Glomerular visceral epithelial cell (primary cell): ENCODE data around the gene ZDHHC13.

Source experiments
- DNase-seq: peaks from one replicate; pipeline ENCODE4 v3.0.0-alpha.2; 2016; ENCODE audit errors: extremely low spot score

ZDHHC13 gene

GRCh38 chr11:19201737-19202605 is 85.0 kb downstream of the ZDHHC13 start, which contains the start of gene CSRP3:
CSRP3 (minus strand) TSS chr11:19201983; CDS start chr11:19192448, 9,535 bp downstream.
- DNase-seq, result no peak

GRCh38 chr11:19204836-19205235 is 87.9 kb downstream of the ZDHHC13 start:
- DNase-seq, result no peak

GRCh38 chr11:19208181-19208580 is 91.2 kb downstream of the ZDHHC13 start:
- no peak for DNase-seq

GRCh38 chr11:19208959-19209546 is 92.1 kb downstream of the ZDHHC13 start:
- DNase-seq, result no peak

GRCh38 chr11:19209617-19210370 is 92.8 kb downstream of the ZDHHC13 start:
- DNase-seq, result no peak

- DNase-seq, result no peak
Observed at GRCh38 chr11:19216021-19216420, 99.1 kb downstream of the ZDHHC13 start.

- DNase-seq, result no peak
Observed at GRCh38 chr11:19216709-19217374, 99.9 kb downstream of the ZDHHC13 start.

- no peak for DNase-seq
Observed at GRCh38 chr11:19218216-19218615, 101.2 kb downstream of the ZDHHC13 start.

GRCh38 chr11:19218786-19219460 is 102.0 kb downstream of the ZDHHC13 start:
- DNase-seq, result no peak

- no peak for DNase-seq
Observed at GRCh38 chr11:19220903-19221724, 104.1 kb downstream of the ZDHHC13 start.

- DNase-seq, result no peak
Observed at GRCh38 chr11:19225123-19225522, 108.2 kb downstream of the ZDHHC13 start.

- DNase-seq, result no peak
Observed at GRCh38 chr11:19225581-19225980, 108.6 kb downstream of the ZDHHC13 start.
